OCI-LY1 (cell line): Measurements from ENCODE around the gene CLSTN2.

Source experiments
- EZH2 ChIP-seq: fragments of 200-600 bp; sonication (generic), shearing (Covaris generic); IDR thresholded peaks from 2 replicates; pipeline ENCODE4 v1.8.0; 2017; ENCODE audit warnings: borderline replicate concordance, mixed run types, mild to moderate bottlenecking, antibody characterized with exemption, low read length, moderate library complexity, mixed read lengths
- TF ChIP-seq, protein P1 (sequence below): fragments of 200-600 bp; sonication (generic), shearing (Covaris generic); IDR thresholded peaks from 2 replicates; pipeline ENCODE4 v1.5.1; 2017; ENCODE audit warnings: mild to moderate bottlenecking, antibody characterized with exemption, low read length, moderate library complexity, mixed read lengths

DNA sequence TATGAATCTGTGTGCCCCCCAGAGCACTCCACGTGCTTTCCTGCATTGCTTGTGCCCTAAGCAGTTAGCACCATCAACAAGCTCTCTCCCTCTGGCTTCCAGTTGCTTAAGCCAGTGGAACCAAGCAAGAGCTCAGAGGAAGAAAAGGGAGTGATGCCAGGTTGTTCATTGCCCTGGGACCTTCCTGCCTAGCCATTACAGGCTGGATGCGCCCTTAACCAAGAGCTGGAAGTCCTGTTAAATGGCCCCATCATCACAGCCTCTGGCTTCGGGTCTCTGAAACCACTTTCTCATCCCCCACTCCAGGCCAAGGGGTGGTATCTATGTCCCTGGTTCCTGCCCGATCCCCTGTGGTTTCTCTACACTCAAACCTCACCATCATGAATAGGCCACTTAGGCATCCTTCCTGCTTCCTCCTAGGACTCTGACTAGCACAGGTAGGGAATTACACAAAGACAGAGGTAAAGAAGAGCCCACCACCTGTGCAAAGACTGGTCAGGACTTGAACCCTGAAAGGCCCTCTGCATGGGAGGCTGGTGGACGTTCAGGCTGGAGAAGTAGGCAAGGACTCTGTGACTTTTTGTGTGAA, 433.3 kb downstream of the CLSTN2 start:
- TF ChIP-seq, protein P1, sequence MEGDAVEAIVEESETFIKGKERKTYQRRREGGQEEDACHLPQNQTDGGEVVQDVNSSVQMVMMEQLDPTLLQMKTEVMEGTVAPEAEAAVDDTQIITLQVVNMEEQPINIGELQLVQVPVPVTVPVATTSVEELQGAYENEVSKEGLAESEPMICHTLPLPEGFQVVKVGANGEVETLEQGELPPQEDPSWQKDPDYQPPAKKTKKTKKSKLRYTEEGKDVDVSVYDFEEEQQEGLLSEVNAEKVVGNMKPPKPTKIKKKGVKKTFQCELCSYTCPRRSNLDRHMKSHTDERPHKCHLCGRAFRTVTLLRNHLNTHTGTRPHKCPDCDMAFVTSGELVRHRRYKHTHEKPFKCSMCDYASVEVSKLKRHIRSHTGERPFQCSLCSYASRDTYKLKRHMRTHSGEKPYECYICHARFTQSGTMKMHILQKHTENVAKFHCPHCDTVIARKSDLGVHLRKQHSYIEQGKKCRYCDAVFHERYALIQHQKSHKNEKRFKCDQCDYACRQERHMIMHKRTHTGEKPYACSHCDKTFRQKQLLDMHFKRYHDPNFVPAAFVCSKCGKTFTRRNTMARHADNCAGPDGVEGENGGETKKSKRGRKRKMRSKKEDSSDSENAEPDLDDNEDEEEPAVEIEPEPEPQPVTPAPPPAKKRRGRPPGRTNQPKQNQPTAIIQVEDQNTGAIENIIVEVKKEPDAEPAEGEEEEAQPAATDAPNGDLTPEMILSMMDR, result no peak
- TF ChIP-seq EZH2, result no peak
